AG20443 (cell line): ENCODE results near the gene EFNA5.

Experiments used
- DNase-seq: peaks from one replicate; pipeline ENCODE4 v3.0.0; 2012; ENCODE audit warnings: low spot score, mixed read lengths

Gene EFNA5

GRCh38 chr5:107544476-107544875 lies 126.3 kb downstream of the EFNA5 start:
- DNase-seq, result no peak

- no peak for DNase-seq
Observed at GRCh38 chr5:107543868-107544267, 126.9 kb downstream of the EFNA5 start.

- DNase-seq, result peak; percentile 74
Observed at GRCh38 chr5:107542831-107543231, 127.9 kb downstream of the EFNA5 start.

- DNase-seq, result peak; percentile 67
Observed at GRCh38 chr5:107542428-107542827, 128.3 kb downstream of the EFNA5 start.

- DNase-seq, result no peak
Observed at GRCh38 chr5:107541400-107541799, 129.3 kb downstream of the EFNA5 start.

- DNase-seq, result no peak
Observed at GRCh38 chr5:107539726-107540330, 130.9 kb downstream of the EFNA5 start.

GRCh38 chr5:107538805-107539445 lies 131.8 kb downstream of the EFNA5 start:
- DNase-seq, result no peak

GRCh38 chr5:107538331-107538730 lies 132.4 kb downstream of the EFNA5 start:
- DNase-seq, result no peak

GRCh38 chr5:107535849-107536248 lies 134.9 kb downstream of the EFNA5 start:
- DNase-seq, result no peak

GRCh38 chr5:107533910-107534876 lies 136.5 kb downstream of the EFNA5 start:
- DNase-seq, result no peak

GRCh38 chr5:107532916-107533315 lies 137.8 kb downstream of the EFNA5 start:
- no peak for DNase-seq

- no peak for DNase-seq
Observed at GRCh38 chr5:107532169-107532878, 138.4 kb downstream of the EFNA5 start.

- DNase-seq, result no peak
Observed at GRCh38 chr5:107531308-107531707, 139.4 kb downstream of the EFNA5 start.

- DNase-seq, result no peak
Observed at GRCh38 chr5:107529618-107530017, 141.1 kb downstream of the EFNA5 start.

GRCh38 chr5:107526270-107526937 lies 144.3 kb downstream of the EFNA5 start:
- no peak for DNase-seq

- DNase-seq, result no peak
Observed at GRCh38 chr5:107524111-107524510, 146.6 kb downstream of the EFNA5 start.

GRCh38 chr5:107523029-107523680 lies 147.6 kb downstream of the EFNA5 start:
- DNase-seq, result no peak

- DNase-seq, result no peak
Observed at GRCh38 chr5:107522456-107522855, 148.3 kb downstream of the EFNA5 start.

GRCh38 chr5:107519900-107520354 lies 150.8 kb downstream of the EFNA5 start:
- DNase-seq, result peak; percentile 26

- DNase-seq, result no peak
Observed at GRCh38 chr5:107518616-107519015, 152.1 kb downstream of the EFNA5 start.

- DNase-seq, result no peak
Observed at GRCh38 chr5:107518190-107518589, 152.5 kb downstream of the EFNA5 start.
